ENCODE measurements around the gene MAPKAP1. TPM values are rescaled to one million over a fixed set of nuclear protein-coding genes. Genes with fewer than 3 reads are reported as not detected.

The MAPKAP1 gene
- total RNA-seq, 1 donor from 2014 or later: 62.9 TPM

GRCh38 chr9:125398243-125398642 lies 308.8 kb downstream of the MAPKAP1 start:
- Mint-ChIP-seq H3K36me3 (no peaks in the 10 kb centered on the region), H3K4me1 (peaks cover 6% of the 10 kb centered on the region), H3K27ac (no peak overlapping the region), H3K27me3 (ENCODE audit: low read depth) (no peaks in the 10 kb centered on the region), H3K4me3 (no peak overlapping the region), H3K9me3 (peaks cover 3% of the 10 kb centered on the region)
- no peak for TF ChIP-seq CTCF (IDR thresholded peaks at IDR 0.05; ENCODE audit: unreplicated experiment)
- DNase-seq (ENCODE audit: low spot score in 2 of 2, unreplicated experiment in 2 of 2): no peak

GRCh38 chr9:125397736-125398135 lies 309.3 kb downstream of the MAPKAP1 start:
- Mint-ChIP-seq H3K4me1 (peaks cover 6% of the 10 kb centered on the region), H3K4me3 (no peak overlapping the region), H3K27me3 (ENCODE audit: low read depth) (no peaks in the 10 kb centered on the region), H3K36me3 (no peaks in the 10 kb centered on the region), H3K27ac (no peak overlapping the region), H3K9me3 (peaks cover 3% of the 10 kb centered on the region)
- TF ChIP-seq CTCF (IDR thresholded peaks at IDR 0.05; ENCODE audit: unreplicated experiment): no peak
- DNase-seq (ENCODE audit: low spot score in 2 of 2, unreplicated experiment in 2 of 2): no peak

GRCh38 chr9:125396799-125397198 lies 310.2 kb downstream of the MAPKAP1 start:
- peaks cover 3% of the 10 kb centered on the region for H3K9me3 Mint-ChIP-seq
- peaks cover 6% of the 10 kb centered on the region for H3K4me1 Mint-ChIP-seq
- no peak overlapping the region for H3K27ac Mint-ChIP-seq
- no peaks in the 10 kb centered on the region for H3K27me3 Mint-ChIP-seq (ENCODE audit: low read depth)
- DNase-seq (ENCODE audit: low spot score in 2 of 2, unreplicated experiment in 2 of 2): no peak
- TF ChIP-seq CTCF (IDR thresholded peaks at IDR 0.05; ENCODE audit: unreplicated experiment): no peak
- H3K36me3 Mint-ChIP-seq: no peaks in the 10 kb centered on the region
- no peak overlapping the region for H3K4me3 Mint-ChIP-seq

GRCh38 chr9:125393426-125393825 lies 313.6 kb downstream of the MAPKAP1 start:
- no peak for DNase-seq (ENCODE audit: low spot score in 2 of 2, unreplicated experiment in 2 of 2)
- peaks cover 3% of the 10 kb centered on the region for H3K9me3 Mint-ChIP-seq
- H3K4me3 Mint-ChIP-seq: no peak overlapping the region
- TF ChIP-seq CTCF (IDR thresholded peaks at IDR 0.05; ENCODE audit: unreplicated experiment): no peak
- no peaks in the 10 kb centered on the region for H3K36me3 Mint-ChIP-seq
- no peak overlapping the region for H3K27ac Mint-ChIP-seq
- H3K27me3 Mint-ChIP-seq (ENCODE audit: low read depth): no peaks in the 10 kb centered on the region
- no peaks in the 10 kb centered on the region for H3K4me1 Mint-ChIP-seq

- Mint-ChIP-seq H3K4me3 (no peak overlapping the region), H3K36me3 (no peaks in the 10 kb centered on the region), H3K4me1 (no peaks in the 10 kb centered on the region), H3K9me3 (peaks cover 3% of the 10 kb centered on the region), H3K27ac (no peak overlapping the region), H3K27me3 (ENCODE audit: low read depth) (no peaks in the 10 kb centered on the region)
- DNase-seq (ENCODE audit: low spot score in 2 of 2, unreplicated experiment in 2 of 2): no peak
- no peak for TF ChIP-seq CTCF (IDR thresholded peaks at IDR 0.05; ENCODE audit: unreplicated experiment)
These were observed 315.3 kb downstream of the MAPKAP1 start for GRCh38 chr9:125391704-125392103.

GRCh38 chr9:125388978-125389377 lies 318.0 kb downstream of the MAPKAP1 start:
- no peaks in the 10 kb centered on the region for H3K27me3 Mint-ChIP-seq (ENCODE audit: low read depth)
- H3K9me3 Mint-ChIP-seq: peaks cover 2% of the 10 kb centered on the region
- no peak overlapping the region for H3K4me3 Mint-ChIP-seq
- H3K27ac Mint-ChIP-seq: no peak overlapping the region
- DNase-seq (ENCODE audit: low spot score in 2 of 2, unreplicated experiment in 2 of 2): no peak
- no peak for TF ChIP-seq CTCF (IDR thresholded peaks at IDR 0.05; ENCODE audit: unreplicated experiment)
- H3K4me1 Mint-ChIP-seq: no peaks in the 10 kb centered on the region
- H3K36me3 Mint-ChIP-seq: no peaks in the 10 kb centered on the region
